Fibroblast of lung (primary cell): ENCODE results near the gene POC1B.

Source experiments
- CTCF ChIP-seq, 2 donors: IDR thresholded peaks in 1 of 2; conservative IDR thresholded peaks in 1 of 2; 1 replicate in 1 of 2; 2 replicates in 1 of 2; pipeline ENCODE4 v1.5.1; 2011 to 2012; ENCODE audit warnings: low read length in 2 of 2, control low read depth in 1 of 2, inconsistent platforms in 1 of 2, low read depth in 1 of 2, mild to moderate bottlenecking in 1 of 2
- EZH2 ChIP-seq: IDR thresholded peaks from 2 replicates; pipeline ENCODE4 v1.5.1; 2012; ENCODE audit warnings: low read length, control low read depth, mild to moderate bottlenecking; ENCODE audit errors: missing control alignments

- TF ChIP-seq CTCF (conservative IDR thresholded peaks at IDR 0.05 in 1 of 2, IDR thresholded peaks at IDR 0.05 in 1 of 2; ENCODE audit: low read depth in 1 of 2, low read length in 2 of 2) (no peak), EZH2 (no peak)
Measured at GRCh38 chr12:89546151-89546550, 20.3 kb upstream of the POC1B start.
